GM23248 (cell line): ENCODE results near the gene STYXL2. TPM values are rescaled to one million over a fixed set of nuclear protein-coding genes. Genes with fewer than 3 reads are reported as not detected.

ENCODE experiments used
- DNase-seq: peaks from one replicate; pipeline ENCODE4 v3.0.0-alpha.2; 2015
- H2AFZ ChIP-seq: fragments of 200-600 bp; sonication (generic); 2 replicates; pipeline ENCODE4 v1.6.1; 2016; ENCODE audit warnings: antibody characterized with exemption
- H3F3A ChIP-seq: fragments of 200-600 bp; sonication (generic); 2 replicates; pipeline ENCODE4 v1.6.1; 2016; ENCODE audit warnings: mild to moderate bottlenecking, antibody characterized with exemption, mixed run types; ENCODE audit not compliant: insufficient read depth
- H3K27ac ChIP-seq: fragments of 200-600 bp; sonication (generic); 2 replicates; pipeline ENCODE4 v1.5.1; 2016; ENCODE audit warnings: mild to moderate bottlenecking
- H3K27me3 ChIP-seq: fragments of 200-600 bp; sonication (generic); replicated peaks from 2 replicates; pipeline ENCODE4 v1.6.1; 2016; ENCODE audit warnings: mild to moderate bottlenecking; ENCODE audit not compliant: insufficient read depth
- H3K36me3 ChIP-seq: fragments of 200-600 bp; sonication (generic); 2 replicates; pipeline ENCODE4 v1.6.1; 2016; ENCODE audit warnings: low read depth, mild to moderate bottlenecking
- H3K4me1 ChIP-seq: fragments of 200-600 bp; sonication (generic); 2 replicates; pipeline ENCODE4 v1.6.1; 2016; ENCODE audit warnings: mild to moderate bottlenecking; ENCODE audit not compliant: insufficient read depth
- H3K4me2 ChIP-seq: fragments of 200-600 bp; sonication (generic); one replicate; pipeline ENCODE4 v1.6.1; 2016; ENCODE audit warnings: mild to moderate bottlenecking; ENCODE audit not compliant: unreplicated experiment
- H3K4me3 ChIP-seq: fragments of 200-600 bp; sonication (generic); 2 replicates; pipeline ENCODE4 v1.5.1; 2016; ENCODE audit warnings: mild to moderate bottlenecking
- H3K79me2 ChIP-seq: fragments of 200-600 bp; sonication (generic); 2 replicates; pipeline ENCODE4 v1.6.1; 2016; ENCODE audit warnings: mild to moderate bottlenecking; ENCODE audit not compliant: insufficient read depth
- H3K9ac ChIP-seq: fragments of 200-600 bp; sonication (generic); 2 replicates; pipeline ENCODE4 v1.6.1; 2016; ENCODE audit warnings: mild to moderate bottlenecking
- H3K9me2 ChIP-seq: fragments of 200-600 bp; sonication (generic); 2 replicates; pipeline ENCODE4 v1.6.1; 2016; ENCODE audit warnings: mixed run types, mild to moderate bottlenecking, moderate library complexity; ENCODE audit not compliant: insufficient read depth
- H3K9me3 ChIP-seq: fragments of 200-600 bp; sonication (generic); one replicate; pipeline ENCODE4 v1.6.1; 2017; ENCODE audit warnings: low read depth
- H4K20me1 ChIP-seq: fragments of 200-600 bp; sonication (generic); 2 replicates; pipeline ENCODE4 v1.6.0; 2016; ENCODE audit not compliant: insufficient read depth
- EZH2 ChIP-seq: fragments of 200-600 bp; sonication (generic); IDR thresholded peaks from 2 replicates; pipeline ENCODE4 v1.6.1; 2018; ENCODE audit warnings: antibody characterized with exemption, mild to moderate bottlenecking; ENCODE audit not compliant: insufficient read depth, poor library complexity, severe bottlenecking
- EZH2phosphoT487 ChIP-seq: fragments of 200-600 bp; sonication (generic); IDR thresholded peaks from 2 replicates; pipeline ENCODE4 v1.6.1; 2018; ENCODE audit warnings: antibody characterized with exemption, moderate library complexity, mild to moderate bottlenecking, low read depth; ENCODE audit not compliant: insufficient read depth
- WGBS, 2 experiments: methylation state at CpG; one replicate each; pipeline ENCODE4 v1.1.6; 2015 to 2017; ENCODE audit warnings: low lambda C conversion rate in 2 of 2, low coverage in 1 of 2; ENCODE audit errors: missing lambda C conversion rate in 2 of 2; 5-methylcytosine and 5-hydroxymethylcytosine counted together
- in situ Hi-C: fragments of 300-500 bp; cut with MboI; formaldehyde crosslinking; loops from 2 replicates; pipeline ENCODE4 v1.15.0; 2020
- polyA plus RNA-seq: library from polyadenylated mRNA; unstranded; fragments of >200 nt; fragmentation: Nextera tagmentation; extraction: Ambion mirVana; gene quantifications from 2 replicates; pipeline ENCODE4 v1.2.1, GENCODE V29; 2016
- total RNA-seq: library from RNA; depleted of rRNA; stranded (reverse); fragments of >200 nt; shearing (Covaris generic); gene quantifications from 2 replicates; pipeline ENCODE4 v1.2.3, GENCODE V29; 2014

Gene STYXL2
- total and polyA plus RNA-seq, 2 experiments from 2014 or later = not detected

DNA sequence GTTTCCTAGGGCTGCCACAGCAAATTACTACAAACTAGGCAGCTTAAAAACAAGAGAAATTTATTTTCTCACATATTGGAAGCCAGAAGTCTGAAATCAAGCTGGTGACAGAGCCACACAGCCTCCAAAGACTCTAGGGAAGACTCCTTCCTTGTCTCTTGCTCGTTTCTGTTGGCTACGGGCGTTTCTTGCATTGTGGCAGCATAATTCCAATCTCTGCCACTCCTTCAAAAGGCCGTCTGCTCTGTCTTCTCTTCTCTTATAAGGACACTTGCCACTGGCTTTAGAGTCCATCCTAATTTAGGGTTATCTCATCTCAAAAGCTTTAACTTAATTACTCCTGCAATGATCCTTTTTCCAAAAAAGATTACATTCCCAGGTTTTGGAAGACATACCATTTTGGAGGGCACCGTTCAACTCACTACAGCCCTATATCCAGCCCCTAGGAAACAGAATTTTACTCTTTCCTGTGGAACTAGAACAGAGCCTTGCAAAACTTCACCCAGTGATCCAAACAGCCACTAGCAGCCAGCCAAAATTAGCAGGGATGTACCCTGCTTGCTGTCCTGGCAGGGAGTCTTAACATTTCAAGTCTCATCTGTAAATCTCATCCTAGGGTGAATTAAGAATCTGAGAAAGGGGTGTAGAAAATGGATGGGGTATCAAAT is 9.2 kb downstream of the STYXL2 start:
- Histone ChIP-seq H3K9ac (no peak overlapping the region), H3K36me3 (no peaks in the 10 kb centered on the region), H3K9me3 (no peaks in the 10 kb centered on the region), H3K4me2 (no peak overlapping the region), H3K4me1 (no peaks in the 10 kb centered on the region), H3K4me3 (no peak overlapping the region), H2AFZ (no peak overlapping the region), H4K20me1 (no peaks in the 10 kb centered on the region), H3K79me2 (no peaks in the 10 kb centered on the region), H3K27ac (no peak overlapping the region), H3F3A (no peaks in the 10 kb centered on the region), H3K9me2 (no peaks in the 10 kb centered on the region), H3K27me3 (0 out of 2 replicates have a peak, but pooled peaks cover 4% of the 10 kb centered on the region)
- no peak for TF ChIP-seq EZH2phosphoT487
- TF ChIP-seq EZH2 = no peak
- no peak for DNase-seq
- in situ Hi-C loops = no loop called here
- WGBS, 2 experiments = 39 to 60% methylated on average over 5 of the region's 5 CpGs

DNA sequence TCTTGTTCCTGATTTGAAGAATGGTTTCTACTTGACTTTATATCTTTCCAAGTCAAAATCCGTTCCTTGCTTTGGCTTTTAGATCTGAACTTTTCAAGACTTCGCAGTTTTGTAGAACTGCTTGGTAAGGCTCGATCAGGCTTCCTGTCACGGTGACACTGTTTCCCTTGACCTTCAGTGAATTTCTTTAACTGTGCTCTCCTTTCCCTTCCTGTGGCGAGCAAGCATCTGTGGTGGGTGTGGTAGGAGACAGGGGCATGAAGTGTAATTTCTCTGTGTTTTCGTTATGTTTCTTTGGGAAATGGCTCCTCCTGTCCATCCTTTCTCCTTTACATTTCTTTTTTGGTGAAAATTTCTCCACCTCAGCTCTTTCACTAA is 10.4 kb downstream of the STYXL2 start:
- no peaks in the 10 kb centered on the region for H3K4me1 ChIP-seq
- DNase-seq = no peak
- H3K79me2 ChIP-seq = no peaks in the 10 kb centered on the region
- WGBS, 2 experiments = 70 to 77% methylated on average over 6 of the region's 6 CpGs
- in situ Hi-C loops = no loop called here
- TF ChIP-seq EZH2 (no peak), EZH2phosphoT487 (no peak)
- no peaks in the 10 kb centered on the region for H3K9me2 ChIP-seq
- no peaks in the 10 kb centered on the region for H3K9me3 ChIP-seq
- H3K4me2 ChIP-seq = no peak overlapping the region
- H3K27me3 ChIP-seq = 0 out of 2 replicates have a peak, but pooled peaks cover 4% of the 10 kb centered on the region
- no peaks in the 10 kb centered on the region for H4K20me1 ChIP-seq
- no peak overlapping the region for H2AFZ ChIP-seq
- no peaks in the 10 kb centered on the region for H3K36me3 ChIP-seq
- H3K27ac ChIP-seq = no peak overlapping the region
- no peak overlapping the region for H3K4me3 ChIP-seq
- H3F3A ChIP-seq = no peaks in the 10 kb centered on the region
- no peak overlapping the region for H3K9ac ChIP-seq

DNA sequence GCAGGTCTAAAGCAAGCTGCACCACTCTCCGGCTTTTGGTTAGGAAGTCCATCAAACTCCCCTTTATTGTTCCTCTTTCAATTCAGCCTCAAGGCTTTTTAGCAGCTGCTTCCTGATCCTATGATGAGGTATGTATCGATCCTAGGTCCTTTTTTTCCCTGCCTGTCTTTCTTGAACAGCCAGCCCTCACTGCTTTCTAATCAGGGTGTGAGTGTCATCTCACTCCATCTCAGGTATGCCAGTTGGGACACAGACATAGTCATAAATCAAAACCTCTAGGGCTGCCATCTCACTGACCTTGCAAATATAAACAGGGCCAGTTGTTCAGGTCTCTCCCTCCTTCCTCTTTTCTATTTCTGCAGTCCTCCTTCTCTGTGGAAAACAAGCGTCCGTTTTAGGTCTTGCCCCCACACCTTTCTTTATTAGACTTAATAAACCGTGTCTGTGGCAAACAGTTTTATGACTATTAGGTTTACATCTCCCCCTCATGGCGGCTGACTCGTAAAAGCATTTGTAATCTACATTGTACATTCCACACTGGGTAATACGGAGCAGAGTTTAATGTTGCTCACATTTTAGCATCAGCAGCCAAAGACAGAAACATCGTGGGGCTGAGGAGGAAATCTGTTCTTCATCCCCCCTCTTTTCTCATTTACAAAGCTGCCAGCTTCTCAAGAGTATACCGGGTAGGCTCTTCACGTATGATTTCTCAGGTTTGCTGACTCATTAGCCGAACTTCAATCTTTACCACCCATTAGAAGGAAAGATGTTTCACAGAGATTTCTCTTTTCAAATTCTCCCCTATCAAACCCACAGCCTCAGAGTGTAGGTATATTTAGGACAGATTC is 11.6 kb downstream of the STYXL2 start:
- Histone ChIP-seq H3K9me3 (no peaks in the 10 kb centered on the region), H4K20me1 (no peaks in the 10 kb centered on the region), H3F3A (no peaks in the 10 kb centered on the region), H3K27ac (no peak overlapping the region), H3K9me2 (no peaks in the 10 kb centered on the region), H3K9ac (no peak overlapping the region), H3K4me2 (no peak overlapping the region), H3K27me3 (0 out of 2 replicates have a peak, but pooled peaks cover 4% of the 10 kb centered on the region), H3K79me2 (no peaks in the 10 kb centered on the region), H3K4me1 (no peaks in the 10 kb centered on the region), H2AFZ (no peak overlapping the region), H3K36me3 (no peaks in the 10 kb centered on the region), H3K4me3 (no peak overlapping the region)
- in situ Hi-C loops = no loop called here
- DNase-seq = no peak
- no peak for TF ChIP-seq EZH2phosphoT487
- no peak for TF ChIP-seq EZH2
- WGBS, 2 experiments = 9 to 11% methylated on average over 12 of the region's 12 CpGs

DNA sequence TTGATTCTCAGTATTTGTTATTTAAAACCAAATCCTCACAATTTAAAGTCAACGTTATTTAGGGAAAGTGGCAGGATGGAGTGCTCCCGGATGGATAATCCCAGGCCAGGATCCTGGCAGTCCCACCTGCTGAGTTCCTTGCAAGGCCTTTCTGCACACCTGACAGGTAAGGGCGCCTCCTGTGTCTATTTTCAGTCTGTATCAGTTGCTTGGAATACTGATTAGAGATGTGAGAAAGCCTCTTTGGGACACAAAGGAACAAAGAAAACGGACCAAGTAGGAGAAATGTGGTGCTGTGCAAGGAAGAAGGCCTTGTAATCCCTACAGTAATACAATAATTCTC is 12.2 kb downstream of the STYXL2 start:
- Histone ChIP-seq H3F3A (no peaks in the 10 kb centered on the region), H4K20me1 (no peaks in the 10 kb centered on the region), H3K27ac (no peak overlapping the region), H3K27me3 (0 out of 2 replicates have a peak, but pooled peaks cover 4% of the 10 kb centered on the region), H3K4me1 (no peaks in the 10 kb centered on the region), H2AFZ (no peak overlapping the region), H3K36me3 (no peaks in the 10 kb centered on the region), H3K4me2 (no peak overlapping the region), H3K79me2 (no peaks in the 10 kb centered on the region), H3K9me3 (no peaks in the 10 kb centered on the region), H3K9ac (no peak overlapping the region), H3K9me2 (no peaks in the 10 kb centered on the region), H3K4me3 (no peak overlapping the region)
- no peak for DNase-seq
- in situ Hi-C loops = no loop called here
- TF ChIP-seq EZH2phosphoT487 (no peak), EZH2 (no peak)
- WGBS, 2 experiments = 27 to 30% methylated on average over 4 of the region's 4 CpGs
